GM12878 (cell line): ENCODE results near the gene ARHGEF6. TPM values are rescaled to one million over a fixed set of nuclear protein-coding genes. Genes with fewer than 3 reads are reported as not detected.

ENCODE experiments used
- ATAC-seq: fragments of 200-7000 bp; cut with Tn5 transposase; 3 replicates; pipeline ENCODE4 v1.9.1; 2020; ENCODE audit warnings: mild to moderate bottlenecking, moderate library complexity
- BruUV-seq: library from RNA; stranded (reverse); fragments of 400-500 nt; replicated peaks from 2 replicates; lab custom pipeline; 2021; lab: Mats Ljungman, UMichigan
- CTCF ChIA-PET: fragments of 300-600 bp; sonication (Branson Sonifier 250); formaldehyde crosslinking; extraction: SDS; loops from one replicate; lab custom pipeline; 2021; ENCODE audit warnings: inconsistent platforms; lab: Yijun Ruan, JAX
- POLR2A ChIA-PET: fragments of 350-600 bp; formaldehyde crosslinking; extraction: SDS; loops from one replicate; lab custom pipeline; 2021; ENCODE audit warnings: inconsistent platforms; lab: Charles Lee
- RAD21 ChIA-PET: fragments of 300-600 bp; sonication (Branson Sonifier 250); formaldehyde crosslinking; loops from one replicate; lab custom pipeline; 2023; ENCODE audit warnings: antibody characterized with exemption; ENCODE audit not compliant: unreplicated experiment; lab: Charles Lee
- SMC1A ChIA-PET: fragments of 300-600 bp; sonication (Branson Sonifier 250); formaldehyde crosslinking; loops from one replicate; lab custom pipeline; 2023; ENCODE audit not compliant: unreplicated experiment, uncharacterized antibody; lab: Charles Lee
- DNase-seq: peaks from one replicate; pipeline ENCODE4 v3.0.0-alpha.2; 2011; ENCODE audit warnings: low read depth, low spot score
- FAIRE-seq: peaks from 3 replicates; lab custom pipeline; 2011; peaks lifted over from hg19 to GRCh38; lab: Jason Lieb, UNC
- H2AFZ ChIP-seq: 2 replicates; pipeline ENCODE4 v1.6.0; 2011; ENCODE audit warnings: low read depth, low read length, control low read depth; ENCODE audit not compliant: control insufficient read depth
- H3K27ac ChIP-seq: 2 replicates; pipeline ENCODE4 v1.5.1; 2011; ENCODE audit warnings: control low read depth; ENCODE audit not compliant: control insufficient read depth, insufficient read depth
- H3K27me3 ChIP-seq, 2 experiments: replicated peaks in 1 of 2; 2 replicates each; pipeline versions ENCODE4 v1.6.0 to v1.6.1; 2011; ENCODE audit warnings: low read length in 1 of 2; ENCODE audit not compliant: control insufficient read depth in 2 of 2, insufficient read depth in 2 of 2
- H3K36me3 ChIP-seq, 2 experiments: 2 replicates each; pipeline ENCODE4 v1.5.1; 2011; ENCODE audit warnings: low read length in 1 of 2; ENCODE audit not compliant: control insufficient read depth in 2 of 2, insufficient read depth in 2 of 2
- H3K4me1 ChIP-seq: 2 replicates; pipeline ENCODE4 v1.6.1; 2011; ENCODE audit warnings: mild to moderate bottlenecking, low read length, moderate library complexity, mixed read lengths; ENCODE audit not compliant: control insufficient read depth, insufficient read depth
- H3K4me2 ChIP-seq: 2 replicates; pipeline ENCODE4 v1.6.0; 2011; ENCODE audit warnings: control low read depth; ENCODE audit not compliant: control insufficient read depth, insufficient read depth
- H3K4me3 ChIP-seq: fragments of 200-600 bp; sonication (generic); 2 replicates; pipeline ENCODE4 v1.5.1; 2016
- H3K79me2 ChIP-seq: 2 replicates; pipeline ENCODE4 v1.6.0; 2011; ENCODE audit warnings: low read length; ENCODE audit not compliant: control insufficient read depth, insufficient read depth
- H3K9ac ChIP-seq: 2 replicates; pipeline ENCODE4 v1.8.0; 2011; ENCODE audit warnings: low read length, control low read depth, mixed read lengths; ENCODE audit not compliant: control insufficient read depth, insufficient read depth
- H3K9me3 ChIP-seq: replicated peaks from 3 replicates; pipeline ENCODE4 v1.5.1; 2011; ENCODE audit warnings: mild to moderate bottlenecking, low read length; ENCODE audit not compliant: control insufficient read depth, insufficient read depth
- H4K20me1 ChIP-seq: 2 replicates; pipeline ENCODE4 v1.6.0; 2011; ENCODE audit not compliant: control insufficient read depth, insufficient read depth
- CBX3 ChIP-seq: fragments of 200-600 bp; sonication (generic); IDR thresholded peaks from 2 replicates; pipeline ENCODE4 v1.6.1; 2016; ENCODE audit warnings: low read depth, borderline replicate concordance
- CBX5 ChIP-seq: sonication (generic); IDR thresholded peaks from 2 replicates; pipeline ENCODE4 v1.6.1; 2016; ENCODE audit warnings: low read depth, moderate library complexity, mild to moderate bottlenecking, inconsistent platforms
- KLF5 ChIP-seq: fragments of 450-650 bp; IDR thresholded peaks from 2 replicates; pipeline ENCODE4 v1.6.1; 2014; ENCODE audit warnings: mild to moderate bottlenecking; ENCODE audit not compliant: partially characterized antibody
- NBN ChIP-seq: fragments of 450-650 bp; IDR thresholded peaks from 2 replicates; pipeline ENCODE4 v1.6.1; 2016
- NR2C1 ChIP-seq: fragments of 450-650 bp; IDR thresholded peaks from 2 replicates; pipeline ENCODE4 v1.6.1; 2017; ENCODE audit warnings: antibody characterized with exemption, mild to moderate bottlenecking, moderate library complexity
- PML ChIP-seq: IDR thresholded peaks from 2 replicates; pipeline ENCODE4 v1.6.1; 2012; ENCODE audit warnings: low read length, inconsistent platforms
- RAD51 ChIP-seq: fragments of 450-650 bp; IDR thresholded peaks from 2 replicates; pipeline ENCODE4 v1.6.1; 2016; ENCODE audit warnings: moderate library complexity, mild to moderate bottlenecking, inconsistent platforms
- ZNF217 ChIP-seq: fragments of 450-650 bp; IDR thresholded peaks from 2 replicates; pipeline ENCODE4 v1.6.1; 2017; ENCODE audit warnings: antibody characterized with exemption, mild to moderate bottlenecking
- WGBS: methylation state at CpG from one replicate; pipeline ENCODE4 v1.1.6; 2016; ENCODE audit warnings: low lambda C conversion rate; ENCODE audit not compliant: insufficient replicate concordance, insufficient coverage; ENCODE audit errors: missing lambda C conversion rate; 5-methylcytosine and 5-hydroxymethylcytosine counted together
- in situ Hi-C: fragments of 300-500 bp; cut with MboI; formaldehyde crosslinking; loops from 9 replicates; pipeline ENCODE4 v1.14.3; 2018; ENCODE audit warnings: mixed read lengths
- intact Hi-C: fragments of 100-400 bp; cut with micrococcal nuclease; formaldehyde crosslinking; loops from one replicate; pipeline ENCODE4 v1.14.2; 2022; ENCODE audit not compliant: unreplicated experiment
- polyA plus RNA-seq, 11 experiments: library from polyadenylated mRNA; depleted of rRNA in 4 of 11; unstranded in 6 of 11; stranded (reverse) in 5 of 11; fragments of >200 nt; fragmentation: Nextera tagmentation in 4 of 11; fragmentation: Illumina TruSeq in 1 of 11; extraction: Ambion mirVana in 4 of 11; extraction: Trizol in 1 of 11; gene quantifications; 1 replicate in 1 of 11; 2 replicates in 10 of 11; pipeline versions ENCODE4 v1.2.1 to v1.2.3, GENCODE V29; 2011 to 2016; ENCODE audit warnings: inconsistent platforms in 2 of 11, missing spikeins in 2 of 11, low read depth in 1 of 11
- total RNA-seq, 4 experiments: library from RNA; depleted of rRNA in 3 of 4; stranded (reverse); fragments of >200 nt in 3 of 4; fragmentation: Illumina TruSeq in 1 of 4; extraction: Trizol in 1 of 4; gene quantifications; 2 replicates each; pipeline versions ENCODE4 v1.2.1 to v1.2.3, GENCODE V29; 2013 to 2021
- TF ChIP-seq, protein P1 (sequence below): fragments of 450-650 bp; IDR thresholded peaks from 2 replicates; pipeline ENCODE4 v1.6.1; 2017; ENCODE audit warnings: antibody characterized with exemption, mild to moderate bottlenecking, moderate library complexity

Gene ARHGEF6
- total and polyA plus RNA-seq, 10 of the 15 experiments (the other 5 are each of a cell fraction or from before 2014, with no cell fraction given) = 5.4 to 29.7 (median 18.0) TPM

DNA sequence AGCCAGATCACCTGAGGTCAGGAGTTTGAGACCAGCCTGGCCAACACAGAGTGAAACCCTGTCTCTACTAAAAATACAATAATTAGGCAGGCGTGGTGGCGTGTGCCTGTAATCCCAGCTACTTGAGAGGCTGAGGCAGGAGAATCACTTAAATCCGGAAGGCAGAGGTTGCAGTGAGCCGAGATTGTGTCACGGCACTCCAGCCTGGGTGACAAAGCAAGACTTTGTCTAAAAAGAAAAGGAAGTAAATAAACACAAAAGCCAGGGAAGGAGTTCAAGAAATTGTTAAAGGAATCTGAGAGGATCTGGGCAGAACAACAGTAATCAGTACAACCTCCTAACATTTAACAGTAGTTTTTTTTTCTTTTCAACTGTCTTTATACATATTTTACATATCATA lies 48.7 kb upstream of the ARHGEF6 start:
- H3K9ac ChIP-seq = no peak overlapping the region
- no peaks in the 10 kb centered on the region for H3K9me3 ChIP-seq
- H3K79me2 ChIP-seq = no peaks in the 10 kb centered on the region
- BruUV-seq = no TSS peak
- 74% methylated on average over 5 of the region's 5 CpGs for WGBS
- ChIA-PET SMC1A (no interaction called here), POLR2A (no interaction called here), CTCF (no interaction called here), RAD21 (no interaction called here)
- no peak overlapping the region for H3K27ac ChIP-seq
- H3K36me3 ChIP-seq = no peaks in the 10 kb centered on the region
- TF ChIP-seq KLF5 = no peak
- TF ChIP-seq NBN = no peak
- no peak for TF ChIP-seq PML
- no peak overlapping the region for H3K4me3 ChIP-seq
- no peaks in the 10 kb centered on the region for H3K27me3 ChIP-seq
- H3K4me1 ChIP-seq = no peaks in the 10 kb centered on the region
- intact Hi-C loops (no loop called here), in situ Hi-C loops (no loop called here)
- DNase-seq = no peak
- no peaks in the 10 kb centered on the region for H4K20me1 ChIP-seq
- no peak for FAIRE-seq
- ATAC-seq = no peak
- H2AFZ ChIP-seq = no peak overlapping the region
- H3K4me2 ChIP-seq = no peak overlapping the region

DNA sequence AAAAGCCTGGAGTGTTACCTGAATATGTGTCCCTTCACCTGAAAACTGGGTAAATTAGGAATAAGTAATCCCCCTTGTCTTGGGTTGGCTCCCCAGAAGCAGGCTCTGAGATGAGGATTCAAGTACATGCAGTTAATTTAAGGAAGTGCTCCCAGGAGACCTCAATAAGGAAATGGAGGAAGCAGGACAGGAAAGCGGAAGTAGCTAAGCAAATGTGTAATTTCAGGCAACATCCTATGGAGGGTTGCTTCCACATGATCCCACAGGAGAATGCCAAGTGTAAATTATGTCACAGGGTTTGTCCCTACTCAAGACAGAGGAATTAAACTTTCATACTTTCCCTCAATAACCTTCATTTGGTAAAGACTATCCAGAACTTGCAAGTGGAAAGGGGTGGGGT lies 48.1 kb upstream of the ARHGEF6 start:
- ChIA-PET RAD21 (no interaction called here), CTCF (no interaction called here), SMC1A (no interaction called here), POLR2A (no interaction called here)
- no TSS peak for BruUV-seq
- FAIRE-seq = no peak
- no peaks in the 10 kb centered on the region for H3K4me1 ChIP-seq
- H2AFZ ChIP-seq = no peak overlapping the region
- TF ChIP-seq NR2C1 = no peak
- no peak for TF ChIP-seq CBX5
- no peak for TF ChIP-seq CBX3
- TF ChIP-seq RAD51 = no peak
- TF ChIP-seq, protein P1, sequence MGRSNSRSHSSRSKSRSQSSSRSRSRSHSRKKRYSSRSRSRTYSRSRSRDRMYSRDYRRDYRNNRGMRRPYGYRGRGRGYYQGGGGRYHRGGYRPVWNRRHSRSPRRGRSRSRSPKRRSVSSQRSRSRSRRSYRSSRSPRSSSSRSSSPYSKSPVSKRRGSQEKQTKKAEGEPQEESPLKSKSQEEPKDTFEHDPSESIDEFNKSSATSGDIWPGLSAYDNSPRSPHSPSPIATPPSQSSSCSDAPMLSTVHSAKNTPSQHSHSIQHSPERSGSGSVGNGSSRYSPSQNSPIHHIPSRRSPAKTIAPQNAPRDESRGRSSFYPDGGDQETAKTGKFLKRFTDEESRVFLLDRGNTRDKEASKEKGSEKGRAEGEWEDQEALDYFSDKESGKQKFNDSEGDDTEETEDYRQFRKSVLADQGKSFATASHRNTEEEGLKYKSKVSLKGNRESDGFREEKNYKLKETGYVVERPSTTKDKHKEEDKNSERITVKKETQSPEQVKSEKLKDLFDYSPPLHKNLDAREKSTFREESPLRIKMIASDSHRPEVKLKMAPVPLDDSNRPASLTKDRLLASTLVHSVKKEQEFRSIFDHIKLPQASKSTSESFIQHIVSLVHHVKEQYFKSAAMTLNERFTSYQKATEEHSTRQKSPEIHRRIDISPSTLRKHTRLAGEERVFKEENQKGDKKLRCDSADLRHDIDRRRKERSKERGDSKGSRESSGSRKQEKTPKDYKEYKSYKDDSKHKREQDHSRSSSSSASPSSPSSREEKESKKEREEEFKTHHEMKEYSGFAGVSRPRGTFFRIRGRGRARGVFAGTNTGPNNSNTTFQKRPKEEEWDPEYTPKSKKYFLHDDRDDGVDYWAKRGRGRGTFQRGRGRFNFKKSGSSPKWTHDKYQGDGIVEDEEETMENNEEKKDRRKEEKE = no peak
- no peak for TF ChIP-seq ZNF217
- intact Hi-C loops = no loop called here
- H3K27me3 ChIP-seq = no peaks in the 10 kb centered on the region
- no peak overlapping the region for H3K4me2 ChIP-seq
- no peak overlapping the region for H3K27ac ChIP-seq
- no peaks in the 10 kb centered on the region for H3K9me3 ChIP-seq
- WGBS = 40% methylated on average over 1 of the region's 1 CpG
- no peaks in the 10 kb centered on the region for H3K36me3 ChIP-seq
- ATAC-seq = no peak
- H3K9ac ChIP-seq = no peak overlapping the region
- H4K20me1 ChIP-seq = no peaks in the 10 kb centered on the region
- H3K79me2 ChIP-seq = no peaks in the 10 kb centered on the region
- in situ Hi-C loops = no loop called here
- no peak for DNase-seq
- H3K4me3 ChIP-seq = no peak overlapping the region
